GM19025 (cell line): Measurements from ENCODE around the gene SRSF7.
"Not testable (repeated sequence)": the region's sequence is repeated elsewhere in the genome, so short reads cannot be mapped to it uniquely, and the experiment has no call there.

Source experiments
- ATAC-seq: cut with Tn5 transposase; IDR thresholded peaks from one replicate; pipeline ENCODE4 v1.9.1; 2021; ENCODE audit warnings: mild to moderate bottlenecking, low read depth, moderate library complexity; ENCODE audit not compliant: unreplicated experiment

Gene SRSF7

DNA sequence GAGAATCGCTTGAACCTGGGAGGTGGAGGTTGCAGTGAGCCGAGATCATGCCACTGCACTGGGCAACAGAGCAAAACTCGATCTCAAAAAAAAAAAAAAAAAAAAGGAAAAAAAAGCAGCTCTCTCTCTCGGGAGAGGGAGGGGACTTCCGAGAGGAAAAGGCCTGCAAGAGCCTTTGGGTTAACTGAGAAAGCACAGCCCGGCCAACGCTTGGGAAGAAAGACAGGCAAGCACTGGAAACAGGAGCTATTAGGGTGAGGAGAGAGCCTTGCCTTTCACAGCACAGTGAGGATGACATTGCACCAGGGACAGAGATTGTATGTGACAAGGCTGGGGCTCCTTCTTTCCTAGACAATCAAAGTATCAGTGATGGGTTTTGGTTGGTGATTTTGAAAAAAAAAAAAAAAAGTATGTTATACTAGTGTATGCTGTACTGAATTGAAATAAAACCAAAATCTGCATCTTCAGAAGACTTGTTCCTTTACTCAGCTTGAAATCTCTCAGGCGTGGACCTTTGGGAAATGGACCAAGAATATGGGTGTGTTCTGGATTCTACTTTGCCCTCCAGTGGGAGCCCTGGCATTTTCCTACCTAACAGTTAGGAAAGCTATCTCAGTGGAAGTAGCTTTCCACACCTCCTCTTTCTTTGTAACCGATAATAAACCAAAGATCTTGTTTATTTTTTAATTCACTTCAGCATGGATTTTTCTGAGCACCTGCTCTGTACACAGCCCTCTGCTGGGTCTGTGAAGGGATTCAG is 16.7 kb downstream of the SRSF7 start:
- ATAC-seq: no peak

- ATAC-seq: no peak
These were observed 17.7 kb downstream of the SRSF7 start for GRCh38 chr2:38733300-38733971.

DNA sequence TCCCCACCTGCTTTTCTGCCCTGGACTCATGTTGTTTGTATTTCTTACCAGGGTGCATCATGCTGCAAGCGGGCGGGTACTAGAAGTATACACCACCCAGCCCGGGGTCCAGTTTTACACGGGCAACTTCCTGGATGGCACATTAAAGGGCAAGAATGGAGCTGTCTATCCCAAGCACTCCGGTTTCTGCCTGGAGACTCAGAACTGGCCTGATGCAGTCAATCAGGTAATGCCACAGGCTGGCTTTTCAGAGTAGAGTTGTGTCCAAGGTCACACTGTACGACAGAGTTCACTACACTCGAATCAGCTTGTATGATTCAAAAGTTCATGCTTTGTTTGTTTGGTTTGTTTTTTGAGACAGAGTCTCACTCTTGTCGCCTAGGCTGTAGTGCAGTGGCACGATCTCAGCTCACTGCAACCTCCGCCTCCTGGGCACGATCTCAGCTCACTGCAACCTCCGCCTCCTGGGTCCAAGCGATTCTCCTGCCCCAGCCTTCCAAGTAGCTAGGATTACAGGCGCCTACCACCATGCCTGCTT is 19.4 kb downstream of the SRSF7 start:
- ATAC-seq: no peak

DNA sequence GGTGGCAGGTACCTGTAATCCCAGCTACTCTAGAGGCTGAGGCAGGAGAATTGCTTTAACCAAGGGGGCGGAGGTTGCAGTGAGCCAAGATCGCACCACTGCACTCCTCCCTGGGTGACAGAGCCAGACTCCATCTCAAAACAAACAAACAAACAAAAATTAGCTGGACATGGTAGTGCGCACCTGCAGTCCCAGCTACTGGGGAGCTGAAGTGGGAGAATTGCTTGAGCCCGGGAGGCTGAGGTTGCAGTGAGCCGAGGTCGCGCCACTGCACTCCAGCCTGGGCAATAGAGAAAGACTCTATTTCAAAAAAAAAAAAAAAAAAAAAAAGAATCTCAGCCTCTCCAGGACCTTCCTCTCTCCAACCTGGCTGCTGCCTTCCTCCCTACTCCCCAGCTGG is 20.1 kb downstream of the SRSF7 start:
- no peak for ATAC-seq

- no peak for ATAC-seq
These were observed 22.5 kb downstream of the SRSF7 start for GRCh38 chr2:38728694-38729093.

DNA sequence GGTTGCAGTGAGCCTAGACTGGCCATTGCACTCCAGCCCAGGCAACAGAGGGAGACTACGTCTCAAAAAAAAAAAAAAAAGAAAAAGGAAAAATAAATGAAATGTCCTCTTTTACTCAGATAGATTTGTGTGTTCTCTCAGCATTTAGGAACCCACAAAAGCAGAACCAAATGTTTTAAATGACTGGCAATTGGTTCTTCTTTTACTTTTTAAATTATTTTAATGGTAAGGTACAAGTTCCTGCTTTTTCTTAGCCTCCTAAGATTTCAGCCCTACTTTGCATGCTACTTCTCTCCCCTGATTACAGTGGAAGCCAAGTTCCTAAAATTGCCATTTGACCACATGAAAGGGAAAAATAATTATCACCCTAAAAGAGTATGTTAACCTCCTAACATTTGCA is 23.5 kb downstream of the SRSF7 start:
- no peak for ATAC-seq

DNA sequence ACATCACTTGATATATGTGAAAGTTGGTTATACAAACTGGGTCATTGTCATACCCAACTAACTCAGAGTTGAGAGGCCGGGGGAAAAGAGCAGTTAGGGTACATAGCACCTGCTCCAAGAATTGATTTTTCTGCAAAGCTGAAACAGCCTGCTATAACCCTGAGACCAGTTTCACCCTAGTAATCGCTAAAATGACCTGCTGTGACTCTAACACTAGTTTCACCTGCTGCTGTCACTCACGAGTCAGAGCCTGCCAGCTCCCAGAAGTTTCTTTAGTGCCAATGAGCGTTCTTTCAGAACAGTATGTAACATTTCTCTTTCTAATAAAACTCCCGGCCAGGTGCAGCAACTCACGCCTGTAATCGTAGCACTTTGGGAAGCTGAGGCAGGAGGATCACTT is 28.0 kb downstream of the SRSF7 start:
- peak; percentile 53 for ATAC-seq

GRCh38 chr2:38722271-38723061 is 28.7 kb downstream of the SRSF7 start:
- peak; percentile 39 for ATAC-seq

DNA sequence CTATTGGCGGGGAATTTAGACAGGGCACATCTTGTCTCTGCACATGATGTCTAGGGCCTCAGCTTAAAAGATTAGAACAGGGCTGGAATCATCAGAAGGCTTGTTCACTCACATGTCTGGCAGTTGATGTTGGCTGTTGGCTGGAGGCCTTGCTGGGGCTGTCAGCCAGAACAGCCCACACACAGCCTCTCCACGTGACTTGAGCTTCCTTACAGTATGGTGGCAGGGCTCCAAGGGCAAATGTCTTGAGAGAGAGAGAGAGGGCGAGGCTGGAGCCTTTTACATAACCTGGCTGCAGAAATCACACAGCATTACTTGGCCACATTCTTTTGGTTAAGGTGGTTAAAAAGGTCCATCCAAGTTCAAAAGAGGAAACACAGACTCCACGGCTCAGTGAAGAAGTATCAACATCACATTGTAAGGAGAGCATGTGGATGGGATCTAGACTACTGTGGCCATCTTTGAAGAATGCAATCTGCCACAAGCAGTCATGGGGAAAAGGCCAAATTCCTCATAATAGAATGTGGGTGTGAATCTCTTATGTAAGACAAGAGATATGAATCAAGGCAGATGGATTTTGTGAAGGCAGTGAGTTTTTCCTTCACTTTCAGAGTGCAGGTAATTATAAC is 30.4 kb downstream of the SRSF7 start:
- no peak for ATAC-seq

GRCh38 chr2:38719706-38720105 is 31.5 kb downstream of the SRSF7 start:
- no peak for ATAC-seq

DNA sequence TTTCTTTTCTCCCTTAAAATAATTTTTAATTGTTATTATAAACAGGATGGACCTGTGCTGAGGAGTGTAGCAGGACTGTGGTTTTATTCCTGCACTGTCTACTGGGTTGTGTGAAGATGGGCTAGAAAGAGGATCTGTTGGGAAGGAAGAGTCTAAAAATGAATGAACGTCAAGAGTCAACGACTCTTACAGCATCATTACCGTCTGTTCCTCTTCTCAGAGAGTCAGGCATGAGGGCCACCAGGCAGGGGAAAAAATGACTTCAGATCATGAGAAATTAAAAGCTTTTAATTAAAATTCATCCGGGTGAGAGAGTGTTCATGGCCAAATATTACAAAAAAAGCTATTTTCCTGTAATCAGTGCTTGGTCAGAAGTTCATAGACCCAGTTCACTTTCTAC is 32.6 kb downstream of the SRSF7 start:
- no peak for ATAC-seq

GRCh38 chr2:38716185-38716584 is 35.0 kb downstream of the SRSF7 start:
- no peak for ATAC-seq

GRCh38 chr2:38714941-38715340 is 36.2 kb downstream of the SRSF7 start:
- ATAC-seq: not testable (repeated sequence)

GRCh38 chr2:38713338-38713737 is 37.8 kb downstream of the SRSF7 start:
- no peak for ATAC-seq

DNA sequence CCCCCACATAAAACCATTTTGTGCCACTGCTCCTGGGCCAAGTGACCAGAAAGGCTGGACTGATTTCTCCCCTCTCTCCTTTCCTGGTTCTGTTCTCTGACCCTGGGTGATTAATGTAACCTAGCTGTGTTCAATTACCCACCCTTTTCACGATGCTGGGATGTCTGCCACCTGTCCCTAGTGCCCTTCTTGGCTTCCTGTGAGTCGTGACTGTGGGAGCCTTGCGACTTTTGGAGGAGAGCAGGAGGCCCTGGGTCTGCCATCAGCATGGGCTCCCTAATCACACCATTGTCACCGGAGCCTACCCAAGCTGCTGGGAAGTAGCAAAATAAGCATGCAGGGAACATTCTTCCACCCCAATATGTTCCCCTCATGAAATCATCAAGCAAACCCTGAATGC is 38.3 kb downstream of the SRSF7 start:
- ATAC-seq: no peak

DNA sequence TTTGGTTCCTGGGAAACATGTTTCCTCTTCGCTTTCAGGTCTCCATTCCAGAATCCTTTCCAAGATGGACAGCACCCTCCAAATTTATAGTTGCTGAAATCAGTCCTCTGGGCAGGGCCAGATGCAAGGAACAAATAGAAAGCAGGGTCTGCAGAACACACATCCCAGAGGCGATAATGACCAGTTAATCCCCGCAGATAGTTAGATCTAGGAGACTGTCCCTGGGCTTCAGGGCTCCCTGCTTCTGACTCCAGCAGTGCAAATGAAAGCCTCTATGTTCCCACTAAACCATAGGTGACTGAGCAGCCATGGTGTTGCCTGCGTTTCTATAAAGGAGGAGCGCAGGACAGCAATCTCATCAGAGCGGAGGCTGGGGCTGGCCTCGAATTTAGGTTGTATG is 38.7 kb downstream of the SRSF7 start:
- no peak for ATAC-seq

GRCh38 chr2:38711558-38711957 is 39.6 kb downstream of the SRSF7 start:
- no peak for ATAC-seq

DNA sequence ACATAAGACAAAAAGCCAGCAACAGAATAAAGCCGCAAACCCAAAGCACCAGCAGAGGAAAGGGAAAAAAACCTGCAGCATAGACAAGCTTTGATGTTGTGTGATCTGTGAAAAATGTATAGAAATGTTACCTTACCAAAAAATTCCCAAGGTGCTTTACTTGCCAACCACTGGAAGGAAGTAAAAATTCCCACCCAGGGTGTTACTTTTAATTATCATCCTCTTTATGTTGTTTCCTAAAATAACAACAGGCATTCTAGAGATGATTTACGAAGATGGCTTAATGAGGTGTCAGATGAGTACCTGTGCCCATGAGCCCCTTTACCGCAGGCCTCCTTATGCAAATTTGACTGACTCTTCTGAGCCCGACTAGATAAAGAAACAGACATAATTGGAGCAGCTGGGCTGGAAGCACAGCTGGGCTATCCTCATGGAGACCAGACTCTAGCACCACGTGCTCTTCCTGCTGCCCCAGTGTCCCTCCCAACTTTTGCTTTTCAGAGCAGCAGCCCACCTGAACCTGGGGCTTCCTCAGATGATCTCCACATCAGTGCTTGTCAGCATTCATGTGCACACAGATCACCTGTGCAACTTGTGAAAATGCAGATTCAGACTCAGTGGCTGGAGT is 41.5 kb downstream of the SRSF7 start:
- peak; percentile 87 for ATAC-seq

DNA sequence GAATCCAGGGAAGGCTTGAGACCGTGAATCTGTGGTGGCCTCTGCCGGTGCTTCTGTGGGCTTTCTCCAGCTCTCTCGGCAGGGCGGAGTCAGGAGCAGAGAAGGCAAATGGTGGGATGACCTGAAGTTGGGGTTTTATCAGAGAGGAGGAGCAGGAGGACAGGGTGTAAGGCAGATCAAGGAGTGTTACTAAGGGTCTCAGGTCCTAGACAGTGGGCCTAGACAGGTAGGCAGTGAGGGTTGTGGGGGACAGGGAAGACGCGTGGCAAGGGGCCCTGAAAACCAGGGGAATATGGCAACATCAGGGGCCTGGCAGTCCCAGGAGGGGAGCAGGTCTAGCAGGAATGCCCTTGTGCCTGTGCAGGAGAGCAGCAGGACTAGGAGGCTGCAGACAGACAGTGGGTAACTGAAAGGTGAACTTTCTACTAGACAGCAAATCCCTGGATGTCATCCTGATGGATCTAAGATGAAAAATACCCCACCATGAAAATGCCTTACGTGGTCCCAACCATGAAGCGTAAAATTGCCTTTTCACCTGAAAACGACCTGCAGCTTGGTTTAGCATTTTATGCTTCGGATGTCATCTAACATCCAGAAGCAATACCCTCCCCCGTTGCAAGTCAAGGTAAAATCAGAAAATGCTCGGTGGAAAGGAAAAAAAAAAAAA is 42.1 kb downstream of the SRSF7 start:
- ATAC-seq: no peak

GRCh38 chr2:38708491-38708890 is 42.7 kb downstream of the SRSF7 start:
- not testable (repeated sequence) for ATAC-seq
